C4-2B (cell line): ENCODE measurements around the gene LAMB2.

Experiments used
- H3K27ac ChIP-seq: fragments of 450-650 bp; 2 replicates; pipeline ENCODE4 v1.5.1; 2017
- CTCF ChIP-seq: fragments of 450-650 bp; conservative IDR thresholded peaks from 2 replicates; pipeline ENCODE4 v1.5.1; 2017; ENCODE audit warnings: mild to moderate bottlenecking
- ZFX ChIP-seq: fragments of 450-650 bp; IDR thresholded peaks from 2 replicates; pipeline ENCODE4 v1.6.1; 2017

The LAMB2 gene

GRCh38 chr3:49132437-49133225 is at the start of gene LAMB2:
LAMB2 (minus strand) TSS chr3:49133050; CDS start chr3:49132867, 183 bp downstream.
- peak within 1 kb of the TSS; percentile 53 for H3K27ac ChIP-seq
- TF ChIP-seq CTCF: no peak; the same call in 1 of the 2 replicates
- peak; percentile 32; the same call in 1 of the 2 replicates for TF ChIP-seq ZFX

GRCh38 chr3:49181351-49181750 is 48.5 kb upstream of the LAMB2 start:
- no peak overlapping the region for H3K27ac ChIP-seq
- TF ChIP-seq ZFX (no peak), CTCF (no peak)

- TF ChIP-seq CTCF: no peak
- no peak for TF ChIP-seq ZFX
- H3K27ac ChIP-seq: peak overlapping the region; percentile 12; the same call in 1 of the 2 replicates
These were observed 47.3 kb upstream of the LAMB2 start for GRCh38 chr3:49180116-49180515.

GRCh38 chr3:49177073-49177472 is 44.2 kb upstream of the LAMB2 start:
- no peak for TF ChIP-seq CTCF
- no peak for TF ChIP-seq ZFX
- no peak overlapping the region for H3K27ac ChIP-seq

- no peak overlapping the region for H3K27ac ChIP-seq
- TF ChIP-seq ZFX (no peak), CTCF (no peak)
These were observed 42.7 kb upstream of the LAMB2 start for GRCh38 chr3:49175530-49175929.

- TF ChIP-seq ZFX (no peak), CTCF (no peak)
- H3K27ac ChIP-seq: no peak overlapping the region
These were observed 41.6 kb upstream of the LAMB2 start for GRCh38 chr3:49174397-49174985.

- TF ChIP-seq CTCF (no peak), ZFX (no peak)
- H3K27ac ChIP-seq: no peak overlapping the region
These were observed 40.9 kb upstream of the LAMB2 start for GRCh38 chr3:49173792-49174170.
